DND-41 (cell line): ENCODE results near the gene CELA2B.

ENCODE experiments used
- ATAC-seq: fragments of 200-7000 bp; cut with Tn5 transposase; 3 replicates; pipeline ENCODE4 v1.9.1; 2021; ENCODE audit warnings: low read depth; ENCODE audit not compliant: insufficient read depth
- DNase-seq: peaks from one replicate; pipeline ENCODE4 v3.0.0-alpha.2; 2020
- H2AFZ ChIP-seq: 2 replicates; pipeline ENCODE4 v1.6.0; 2012; ENCODE audit warnings: low read depth, low read length
- H3K27ac ChIP-seq: 2 replicates; pipeline ENCODE4 v1.5.1; 2012; ENCODE audit warnings: low read length, inconsistent platforms
- H3K27me3 ChIP-seq: fragments of 200-600 bp; sonication (generic); 2 replicates; pipeline ENCODE4 v1.6.0; 2012; ENCODE audit warnings: low read length, mild to moderate bottlenecking, inconsistent platforms; ENCODE audit not compliant: insufficient read depth, poor library complexity
- H3K36me3 ChIP-seq: 2 replicates; pipeline ENCODE4 v1.5.1; 2012; ENCODE audit warnings: low read length, inconsistent platforms; ENCODE audit not compliant: insufficient read depth
- H3K4me1 ChIP-seq: 2 replicates; pipeline ENCODE4 v1.5.1; 2012; ENCODE audit warnings: mild to moderate bottlenecking, low read length; ENCODE audit not compliant: insufficient read depth
- H3K4me2 ChIP-seq: 2 replicates; pipeline ENCODE4 v1.6.0; 2012; ENCODE audit warnings: mild to moderate bottlenecking, moderate library complexity, low read length, inconsistent platforms; ENCODE audit not compliant: insufficient read depth
- H3K4me3 ChIP-seq, 2 experiments: fragments of 200-600 bp in 1 of 2; shearing (Covaris generic) in 1 of 2; 2 replicates each; pipeline ENCODE4 v1.5.1; 2012 to 2016; ENCODE audit warnings: inconsistent platforms in 2 of 2, low read length in 2 of 2, mild to moderate bottlenecking in 2 of 2, low read depth in 1 of 2, moderate library complexity in 1 of 2
- H3K79me2 ChIP-seq: 2 replicates; pipeline ENCODE4 v1.6.0; 2012; ENCODE audit warnings: low read length, inconsistent platforms; ENCODE audit not compliant: insufficient read depth
- H3K9ac ChIP-seq: 2 replicates; pipeline ENCODE4 v1.6.0; 2012; ENCODE audit warnings: low read depth, mild to moderate bottlenecking, inconsistent platforms, low read length, moderate library complexity
- H3K9me3 ChIP-seq: 2 replicates; pipeline ENCODE4 v1.5.1; 2012; ENCODE audit warnings: low read length, moderate library complexity, mild to moderate bottlenecking, inconsistent platforms; ENCODE audit not compliant: insufficient read depth, severe bottlenecking
- H4K20me1 ChIP-seq: 2 replicates; pipeline ENCODE4 v1.6.0; 2012; ENCODE audit warnings: low read length; ENCODE audit not compliant: insufficient read depth
- EZH2 ChIP-seq: IDR thresholded peaks from 3 replicates; pipeline ENCODE4 v1.6.1; 2012; ENCODE audit warnings: borderline replicate concordance, low read depth, mild to moderate bottlenecking, moderate library complexity, low read length, inconsistent platforms; ENCODE audit not compliant: severe bottlenecking
- TF ChIP-seq, protein P1 (sequence below): IDR thresholded peaks from 2 replicates; pipeline ENCODE4 v1.5.1; 2012; ENCODE audit warnings: borderline replicate concordance, low read length, moderate library complexity, mild to moderate bottlenecking; ENCODE audit not compliant: poor library complexity, severe bottlenecking; ENCODE audit errors: extremely low read depth

The CELA2B gene

DNA sequence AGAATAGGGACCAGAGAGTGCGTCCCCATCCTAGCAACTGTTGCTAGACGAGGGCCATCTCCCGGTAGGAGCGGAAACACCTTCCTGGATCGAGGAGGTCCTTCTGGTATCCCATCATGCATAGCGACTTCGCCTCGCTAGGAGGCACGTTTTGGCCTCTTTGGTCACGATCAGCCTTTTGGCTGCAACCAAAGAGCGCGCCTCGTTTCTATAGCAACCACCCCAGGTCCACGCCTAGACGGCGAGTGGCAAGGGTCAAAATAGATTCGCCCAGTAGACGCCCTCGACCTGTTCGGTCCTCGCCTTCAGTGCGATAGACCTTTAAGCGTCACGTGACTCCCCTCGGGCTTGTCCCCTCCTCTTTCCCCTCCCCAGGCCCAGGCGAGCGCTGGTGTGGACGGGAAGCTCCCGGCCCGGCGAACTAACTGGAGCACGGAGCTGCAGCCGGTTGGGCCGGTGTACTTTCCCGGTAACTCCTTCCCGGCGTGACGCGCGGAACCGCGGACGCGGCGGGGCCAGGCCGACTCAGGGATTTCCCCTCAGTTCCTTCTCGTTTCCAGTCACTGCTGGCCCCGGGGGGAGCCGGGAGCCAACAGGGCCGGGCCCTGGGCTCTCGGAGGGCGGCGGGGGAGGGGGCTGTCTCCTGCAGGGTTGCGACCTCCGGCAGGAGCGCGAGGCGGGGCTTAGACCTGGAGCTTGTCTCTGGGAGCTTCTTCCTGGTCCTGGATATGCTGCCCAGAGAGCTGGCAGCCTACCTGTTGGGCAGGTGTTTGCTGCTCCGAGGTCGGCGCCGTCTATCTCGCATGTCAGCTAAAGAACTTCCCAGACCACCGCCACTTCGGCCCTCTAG, 50.8 kb downstream of the CELA2B start, which contains the start of gene DNAJC16:
Gene DNAJC16, plus strand, starts transcription at position 359 of the 850 bp plus-strand sequence. CDS start 2,258 bp downstream, outside the sequence.
- no peak for TF ChIP-seq EZH2
- TF ChIP-seq, protein P1, sequence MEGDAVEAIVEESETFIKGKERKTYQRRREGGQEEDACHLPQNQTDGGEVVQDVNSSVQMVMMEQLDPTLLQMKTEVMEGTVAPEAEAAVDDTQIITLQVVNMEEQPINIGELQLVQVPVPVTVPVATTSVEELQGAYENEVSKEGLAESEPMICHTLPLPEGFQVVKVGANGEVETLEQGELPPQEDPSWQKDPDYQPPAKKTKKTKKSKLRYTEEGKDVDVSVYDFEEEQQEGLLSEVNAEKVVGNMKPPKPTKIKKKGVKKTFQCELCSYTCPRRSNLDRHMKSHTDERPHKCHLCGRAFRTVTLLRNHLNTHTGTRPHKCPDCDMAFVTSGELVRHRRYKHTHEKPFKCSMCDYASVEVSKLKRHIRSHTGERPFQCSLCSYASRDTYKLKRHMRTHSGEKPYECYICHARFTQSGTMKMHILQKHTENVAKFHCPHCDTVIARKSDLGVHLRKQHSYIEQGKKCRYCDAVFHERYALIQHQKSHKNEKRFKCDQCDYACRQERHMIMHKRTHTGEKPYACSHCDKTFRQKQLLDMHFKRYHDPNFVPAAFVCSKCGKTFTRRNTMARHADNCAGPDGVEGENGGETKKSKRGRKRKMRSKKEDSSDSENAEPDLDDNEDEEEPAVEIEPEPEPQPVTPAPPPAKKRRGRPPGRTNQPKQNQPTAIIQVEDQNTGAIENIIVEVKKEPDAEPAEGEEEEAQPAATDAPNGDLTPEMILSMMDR, result peak; percentile 58
- H3K36me3 ChIP-seq, result no peaks in the 10 kb centered on the region; the same call in 1 of the 2 replicates
- H3K9ac ChIP-seq, result peak within 1 kb of the TSS; percentile 64
- peak within 1 kb of the TSS; percentile 90 for H2AFZ ChIP-seq
- no peaks in the 10 kb centered on the region for H4K20me1 ChIP-seq
- ATAC-seq, result peak; percentile 71
- H3K27ac ChIP-seq, result peak within 1 kb of the TSS; percentile 72
- no peaks in the 10 kb centered on the region for H3K27me3 ChIP-seq
- peaks cover 43% of the 10 kb centered on the region for H3K4me1 ChIP-seq
- DNase-seq, result peak; percentile 99
- H3K4me2 ChIP-seq, result peak within 1 kb of the TSS; percentile 94
- no peaks in the 10 kb centered on the region for H3K9me3 ChIP-seq
- peaks cover 11% of the 10 kb centered on the region for H3K79me2 ChIP-seq
- peak within 1 kb of the TSS; percentile 57 to 92 for H3K4me3 ChIP-seq

DNA sequence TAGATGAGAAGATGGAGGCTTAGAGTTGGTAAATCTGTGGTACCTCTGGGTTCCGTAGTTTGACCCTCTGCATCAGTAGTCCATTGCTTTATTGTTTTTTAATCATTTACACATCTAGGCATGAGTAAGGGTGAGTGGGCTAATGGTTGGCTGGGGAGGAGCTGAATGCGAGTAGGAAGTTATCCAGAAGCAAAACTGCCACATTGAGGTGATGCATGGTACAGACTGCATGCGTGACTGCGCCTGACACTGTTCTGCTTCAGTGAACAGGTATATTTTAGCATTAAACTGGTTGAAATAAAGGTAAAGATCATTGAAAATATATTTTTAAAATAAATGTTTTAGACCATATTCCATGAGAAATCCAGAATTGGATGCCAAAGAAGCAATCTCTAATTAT, 55.1 kb downstream of the CELA2B start:
- peaks cover 11% of the 10 kb centered on the region for H3K79me2 ChIP-seq
- no peaks in the 10 kb centered on the region for H3K27me3 ChIP-seq
- H3K4me1 ChIP-seq, result peaks cover 22% of the 10 kb centered on the region
- no peak for DNase-seq
- H3K36me3 ChIP-seq, result peaks cover 4% of the 10 kb centered on the region; the same call in 1 of the 2 replicates
- H3K4me3 ChIP-seq, result no peak overlapping the region
- TF ChIP-seq, protein P1, result no peak
- no peak for TF ChIP-seq EZH2
- H3K9ac ChIP-seq, result no peak overlapping the region
- no peak overlapping the region for H3K27ac ChIP-seq
- H3K4me2 ChIP-seq, result no peak overlapping the region
- no peaks in the 10 kb centered on the region for H3K9me3 ChIP-seq
- ATAC-seq, result no peak
- no peaks in the 10 kb centered on the region for H4K20me1 ChIP-seq
- no peak overlapping the region for H2AFZ ChIP-seq

DNA sequence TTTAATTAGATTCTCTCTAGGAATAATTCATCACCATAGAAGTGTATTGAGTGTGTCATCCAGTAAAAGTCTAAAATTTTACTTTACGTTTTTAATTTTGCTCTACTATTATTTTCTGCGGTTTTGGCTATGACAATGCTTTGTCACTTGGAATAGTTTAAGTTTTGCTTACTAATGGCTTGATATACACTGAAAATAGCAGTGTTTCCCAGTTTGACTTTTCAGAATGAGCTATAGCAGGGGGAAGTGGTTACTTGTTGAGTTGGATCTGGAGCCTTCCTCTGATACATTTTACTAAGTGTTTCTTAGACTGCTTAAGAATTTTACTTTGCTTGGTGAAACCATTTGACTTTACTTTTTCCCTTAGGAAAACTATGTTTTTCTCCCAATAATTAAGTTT, 55.8 kb downstream of the CELA2B start:
- ATAC-seq, result no peak

More for the DNA sequence above, 55.8 kb downstream of the CELA2B start:
- H3K9me3 ChIP-seq, result no peaks in the 10 kb centered on the region
- no peaks in the 10 kb centered on the region for H4K20me1 ChIP-seq
- no peak for DNase-seq
- no peak overlapping the region for H2AFZ ChIP-seq
- H3K27me3 ChIP-seq, result no peaks in the 10 kb centered on the region
- TF ChIP-seq, protein P1, result no peak
- TF ChIP-seq EZH2, result no peak
- peaks cover 18% of the 10 kb centered on the region for H3K4me1 ChIP-seq
- peaks cover 4% of the 10 kb centered on the region; the same call in 1 of the 2 replicates for H3K36me3 ChIP-seq
- H3K27ac ChIP-seq, result no peak overlapping the region
- H3K79me2 ChIP-seq, result peaks cover 11% of the 10 kb centered on the region
- H3K9ac ChIP-seq, result no peak overlapping the region
- H3K4me3 ChIP-seq, result no peak overlapping the region
- no peak overlapping the region for H3K4me2 ChIP-seq
